GM12878 (cell line): Measurements from ENCODE around the gene MPST. TPM values are rescaled to one million over a fixed set of nuclear protein-coding genes. Genes with fewer than 3 reads are reported as not detected.

Experiments used
- ATAC-seq: fragments of 200-7000 bp; cut with Tn5 transposase; 3 replicates; pipeline ENCODE4 v1.9.1; 2020; ENCODE audit warnings: mild to moderate bottlenecking, moderate library complexity
- BruUV-seq: library from RNA; stranded (reverse); fragments of 400-500 nt; replicated peaks from 2 replicates; lab custom pipeline; 2021; lab: Mats Ljungman, UMichigan
- CTCF ChIA-PET: fragments of 300-600 bp; sonication (Branson Sonifier 250); formaldehyde crosslinking; extraction: SDS; loops from one replicate; lab custom pipeline; 2021; ENCODE audit warnings: inconsistent platforms; lab: Yijun Ruan, JAX
- POLR2A ChIA-PET: fragments of 350-600 bp; formaldehyde crosslinking; extraction: SDS; loops from one replicate; lab custom pipeline; 2021; ENCODE audit warnings: inconsistent platforms; lab: Charles Lee
- RAD21 ChIA-PET: fragments of 300-600 bp; sonication (Branson Sonifier 250); formaldehyde crosslinking; loops from one replicate; lab custom pipeline; 2023; ENCODE audit warnings: antibody characterized with exemption; ENCODE audit not compliant: unreplicated experiment; lab: Charles Lee
- SMC1A ChIA-PET: fragments of 300-600 bp; sonication (Branson Sonifier 250); formaldehyde crosslinking; loops from one replicate; lab custom pipeline; 2023; ENCODE audit not compliant: unreplicated experiment, uncharacterized antibody; lab: Charles Lee
- DNase-seq: peaks from one replicate; pipeline ENCODE4 v3.0.0-alpha.2; 2011; ENCODE audit warnings: low read depth, low spot score
- FAIRE-seq: peaks from 3 replicates; lab custom pipeline; 2011; peaks lifted over from hg19 to GRCh38; lab: Jason Lieb, UNC
- H2AFZ ChIP-seq: 2 replicates; pipeline ENCODE4 v1.6.0; 2011; ENCODE audit warnings: low read depth, low read length, control low read depth; ENCODE audit not compliant: control insufficient read depth
- H3K27ac ChIP-seq: 2 replicates; pipeline ENCODE4 v1.5.1; 2011; ENCODE audit warnings: control low read depth; ENCODE audit not compliant: control insufficient read depth, insufficient read depth
- H3K27me3 ChIP-seq, 2 experiments: replicated peaks in 1 of 2; 2 replicates each; pipeline versions ENCODE4 v1.6.0 to v1.6.1; 2011; ENCODE audit warnings: low read length in 1 of 2; ENCODE audit not compliant: control insufficient read depth in 2 of 2, insufficient read depth in 2 of 2
- H3K36me3 ChIP-seq, 2 experiments: 2 replicates each; pipeline ENCODE4 v1.5.1; 2011; ENCODE audit warnings: low read length in 1 of 2; ENCODE audit not compliant: control insufficient read depth in 2 of 2, insufficient read depth in 2 of 2
- H3K4me1 ChIP-seq: 2 replicates; pipeline ENCODE4 v1.6.1; 2011; ENCODE audit warnings: mild to moderate bottlenecking, low read length, moderate library complexity, mixed read lengths; ENCODE audit not compliant: control insufficient read depth, insufficient read depth
- H3K4me2 ChIP-seq: 2 replicates; pipeline ENCODE4 v1.6.0; 2011; ENCODE audit warnings: control low read depth; ENCODE audit not compliant: control insufficient read depth, insufficient read depth
- H3K4me3 ChIP-seq: fragments of 200-600 bp; sonication (generic); 2 replicates; pipeline ENCODE4 v1.5.1; 2016
- H3K79me2 ChIP-seq: 2 replicates; pipeline ENCODE4 v1.6.0; 2011; ENCODE audit warnings: low read length; ENCODE audit not compliant: control insufficient read depth, insufficient read depth
- H3K9ac ChIP-seq: 2 replicates; pipeline ENCODE4 v1.8.0; 2011; ENCODE audit warnings: low read length, control low read depth, mixed read lengths; ENCODE audit not compliant: control insufficient read depth, insufficient read depth
- H3K9me3 ChIP-seq: replicated peaks from 3 replicates; pipeline ENCODE4 v1.5.1; 2011; ENCODE audit warnings: mild to moderate bottlenecking, low read length; ENCODE audit not compliant: control insufficient read depth, insufficient read depth
- H4K20me1 ChIP-seq: 2 replicates; pipeline ENCODE4 v1.6.0; 2011; ENCODE audit not compliant: control insufficient read depth, insufficient read depth
- GABPA ChIP-seq: IDR thresholded peaks from 2 replicates; pipeline ENCODE4 v1.6.1; 2014; ENCODE audit warnings: antibody characterized with exemption, low read depth, mild to moderate bottlenecking, inconsistent platforms
- HDAC2 ChIP-seq: fragments of 200-600 bp; sonication (generic); IDR thresholded peaks from 2 replicates; pipeline ENCODE4 v1.6.1; 2017
- KLF5 ChIP-seq: fragments of 450-650 bp; IDR thresholded peaks from 2 replicates; pipeline ENCODE4 v1.6.1; 2014; ENCODE audit warnings: mild to moderate bottlenecking; ENCODE audit not compliant: partially characterized antibody
- NFYB ChIP-seq: IDR thresholded peaks from 2 replicates; pipeline ENCODE4 v1.6.1; 2011; ENCODE audit warnings: low read depth, mild to moderate bottlenecking, low read length, improper control_type of control experiment, moderate library complexity; ENCODE audit not compliant: insufficient read depth
- PAX8 ChIP-seq: fragments of 450-650 bp; IDR thresholded peaks from 2 replicates; pipeline ENCODE4 v1.6.1; 2017; ENCODE audit warnings: mild to moderate bottlenecking, moderate library complexity
- RAD21 ChIP-seq: IDR thresholded peaks from 2 replicates; pipeline ENCODE4 v1.6.1; 2011; ENCODE audit warnings: mild to moderate bottlenecking, low read depth, low read length, moderate library complexity; ENCODE audit not compliant: insufficient read depth
- STAT3 ChIP-seq: IDR thresholded peaks from 2 replicates; pipeline ENCODE4 v1.6.1; 2011; ENCODE audit warnings: low read depth, low read length, improper control_type of control experiment
- TAF1 ChIP-seq: IDR thresholded peaks from 2 replicates; pipeline ENCODE4 v1.6.1; 2011; ENCODE audit warnings: mild to moderate bottlenecking, low read depth, low read length, borderline replicate concordance
- TCF7 ChIP-seq: IDR thresholded peaks from 2 replicates; pipeline ENCODE4 v1.6.1; 2014; ENCODE audit warnings: antibody characterized with exemption, borderline replicate concordance
- ZNF217 ChIP-seq: fragments of 450-650 bp; IDR thresholded peaks from 2 replicates; pipeline ENCODE4 v1.6.1; 2017; ENCODE audit warnings: antibody characterized with exemption, mild to moderate bottlenecking
- WGBS: methylation state at CpG from one replicate; pipeline ENCODE4 v1.1.6; 2016; ENCODE audit warnings: low lambda C conversion rate; ENCODE audit not compliant: insufficient replicate concordance, insufficient coverage; ENCODE audit errors: missing lambda C conversion rate; 5-methylcytosine and 5-hydroxymethylcytosine counted together
- in situ Hi-C: fragments of 300-500 bp; cut with MboI; formaldehyde crosslinking; loops from 9 replicates; pipeline ENCODE4 v1.14.3; 2018; ENCODE audit warnings: mixed read lengths
- intact Hi-C: fragments of 100-400 bp; cut with micrococcal nuclease; formaldehyde crosslinking; loops from one replicate; pipeline ENCODE4 v1.14.2; 2022; ENCODE audit not compliant: unreplicated experiment
- polyA plus RNA-seq, 11 experiments: library from polyadenylated mRNA; depleted of rRNA in 4 of 11; unstranded in 6 of 11; stranded (reverse) in 5 of 11; fragments of >200 nt; fragmentation: Nextera tagmentation in 4 of 11; fragmentation: Illumina TruSeq in 1 of 11; extraction: Ambion mirVana in 4 of 11; extraction: Trizol in 1 of 11; gene quantifications; 1 replicate in 1 of 11; 2 replicates in 10 of 11; pipeline versions ENCODE4 v1.2.1 to v1.2.3, GENCODE V29; 2011 to 2016; ENCODE audit warnings: inconsistent platforms in 2 of 11, missing spikeins in 2 of 11, low read depth in 1 of 11
- total RNA-seq, 4 experiments: library from RNA; depleted of rRNA in 3 of 4; stranded (reverse); fragments of >200 nt in 3 of 4; fragmentation: Illumina TruSeq in 1 of 4; extraction: Trizol in 1 of 4; gene quantifications; 2 replicates each; pipeline versions ENCODE4 v1.2.1 to v1.2.3, GENCODE V29; 2013 to 2021
- TF ChIP-seq, protein P1 (sequence below): IDR thresholded peaks from 2 replicates; pipeline ENCODE4 v1.6.1; 2011; ENCODE audit warnings: low read depth, low read length, improper control_type of control experiment, borderline replicate concordance
- TF ChIP-seq, protein P2 (sequence below): fragments of 450-650 bp; IDR thresholded peaks from 2 replicates; pipeline ENCODE4 v1.6.1; 2017; ENCODE audit warnings: mild to moderate bottlenecking, moderate library complexity

MPST gene
- total and polyA plus RNA-seq, 10 of the 15 experiments (the other 5 are each of a cell fraction or from before 2014, with no cell fraction given) = 0.95 to 88.7 (median 38.5) TPM

DNA sequence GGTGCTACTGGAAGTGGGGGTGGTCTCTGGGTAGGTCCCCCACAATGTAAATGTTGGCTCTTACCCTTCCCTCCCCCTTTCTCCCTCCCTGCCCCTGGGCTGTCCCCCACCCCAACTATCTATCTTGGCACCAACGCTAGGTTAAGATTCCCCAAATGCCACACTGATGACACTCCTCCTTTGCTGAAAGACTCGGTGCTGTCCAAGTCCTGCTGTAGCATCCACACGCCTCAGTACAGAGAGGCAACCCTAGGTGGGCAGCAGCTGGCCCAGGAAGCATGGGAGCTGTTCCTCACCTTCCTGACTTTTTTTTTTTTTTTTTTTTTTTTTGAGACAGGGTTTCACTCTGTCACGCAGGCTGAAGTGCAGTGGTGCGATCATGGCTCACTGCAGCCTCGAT, 28.6 kb downstream of the MPST start (continued):
- TF ChIP-seq, protein P1, sequence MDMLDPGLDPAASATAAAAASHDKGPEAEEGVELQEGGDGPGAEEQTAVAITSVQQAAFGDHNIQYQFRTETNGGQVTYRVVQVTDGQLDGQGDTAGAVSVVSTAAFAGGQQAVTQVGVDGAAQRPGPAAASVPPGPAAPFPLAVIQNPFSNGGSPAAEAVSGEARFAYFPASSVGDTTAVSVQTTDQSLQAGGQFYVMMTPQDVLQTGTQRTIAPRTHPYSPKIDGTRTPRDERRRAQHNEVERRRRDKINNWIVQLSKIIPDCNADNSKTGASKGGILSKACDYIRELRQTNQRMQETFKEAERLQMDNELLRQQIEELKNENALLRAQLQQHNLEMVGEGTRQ = no peak
- TF ChIP-seq KLF5 (no peak), ZNF217 (no peak), TCF7 (no peak)

DNA sequence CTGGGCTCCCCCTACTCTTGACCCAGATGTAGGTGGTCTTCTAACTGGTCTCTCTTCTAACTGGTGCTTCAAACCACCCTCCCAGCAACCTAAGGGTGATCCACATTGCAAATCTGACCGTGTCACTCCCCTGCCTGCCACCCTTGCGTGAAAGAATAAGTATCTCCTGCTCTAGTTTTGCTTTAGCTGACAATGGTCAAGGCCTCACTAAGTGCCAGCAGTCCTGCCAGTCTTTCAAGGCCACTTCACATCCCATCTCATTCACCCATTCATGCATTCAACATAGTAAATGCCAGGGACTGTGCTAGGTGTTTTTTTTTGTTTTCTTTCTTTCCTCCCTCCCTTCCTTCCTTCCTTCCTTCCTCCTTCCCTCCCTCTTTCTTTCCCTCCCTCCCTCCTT, 29.7 kb downstream of the MPST start:
- ChIA-PET CTCF (no interaction called here), POLR2A (interaction anchor here (0.7 kb wide), 1 partner anchor 115 kb away, joined by 5 read pairs; no protein-coding TSS in a partner anchor), RAD21 (no interaction called here), SMC1A (no interaction called here)
- 55% methylated on average over 2 of the region's 2 CpGs for WGBS
- no peaks in the 10 kb centered on the region for H3K36me3 ChIP-seq
- FAIRE-seq (no peak), ATAC-seq (no peak), DNase-seq (no peak)
- H3K79me2 ChIP-seq = no peaks in the 10 kb centered on the region
- intact Hi-C loops = loop anchor here (10.0 kb wide), 1 partner anchor 194 kb away; no protein-coding TSS in a partner anchor
- no peaks in the 10 kb centered on the region for H3K27me3 ChIP-seq
- no peaks in the 10 kb centered on the region for H3K9me3 ChIP-seq
- BruUV-seq = no TSS peak
- H3K4me2 ChIP-seq = no peak overlapping the region
- no peak overlapping the region for H3K4me3 ChIP-seq
- H3K27ac ChIP-seq = no peak overlapping the region
- peaks cover 10% of the 10 kb centered on the region for H3K4me1 ChIP-seq
- no peak overlapping the region for H3K9ac ChIP-seq
- H4K20me1 ChIP-seq = no peaks in the 10 kb centered on the region
- in situ Hi-C loops = no loop called here
- TF ChIP-seq STAT3 = no peak
- no peak for TF ChIP-seq PAX8
- TF ChIP-seq NFYB = no peak
- TF ChIP-seq GABPA = no peak
- TF ChIP-seq TAF1 = no peak
- TF ChIP-seq HDAC2 = no peak
- no peak for TF ChIP-seq RAD21
- TF ChIP-seq, protein P2, sequence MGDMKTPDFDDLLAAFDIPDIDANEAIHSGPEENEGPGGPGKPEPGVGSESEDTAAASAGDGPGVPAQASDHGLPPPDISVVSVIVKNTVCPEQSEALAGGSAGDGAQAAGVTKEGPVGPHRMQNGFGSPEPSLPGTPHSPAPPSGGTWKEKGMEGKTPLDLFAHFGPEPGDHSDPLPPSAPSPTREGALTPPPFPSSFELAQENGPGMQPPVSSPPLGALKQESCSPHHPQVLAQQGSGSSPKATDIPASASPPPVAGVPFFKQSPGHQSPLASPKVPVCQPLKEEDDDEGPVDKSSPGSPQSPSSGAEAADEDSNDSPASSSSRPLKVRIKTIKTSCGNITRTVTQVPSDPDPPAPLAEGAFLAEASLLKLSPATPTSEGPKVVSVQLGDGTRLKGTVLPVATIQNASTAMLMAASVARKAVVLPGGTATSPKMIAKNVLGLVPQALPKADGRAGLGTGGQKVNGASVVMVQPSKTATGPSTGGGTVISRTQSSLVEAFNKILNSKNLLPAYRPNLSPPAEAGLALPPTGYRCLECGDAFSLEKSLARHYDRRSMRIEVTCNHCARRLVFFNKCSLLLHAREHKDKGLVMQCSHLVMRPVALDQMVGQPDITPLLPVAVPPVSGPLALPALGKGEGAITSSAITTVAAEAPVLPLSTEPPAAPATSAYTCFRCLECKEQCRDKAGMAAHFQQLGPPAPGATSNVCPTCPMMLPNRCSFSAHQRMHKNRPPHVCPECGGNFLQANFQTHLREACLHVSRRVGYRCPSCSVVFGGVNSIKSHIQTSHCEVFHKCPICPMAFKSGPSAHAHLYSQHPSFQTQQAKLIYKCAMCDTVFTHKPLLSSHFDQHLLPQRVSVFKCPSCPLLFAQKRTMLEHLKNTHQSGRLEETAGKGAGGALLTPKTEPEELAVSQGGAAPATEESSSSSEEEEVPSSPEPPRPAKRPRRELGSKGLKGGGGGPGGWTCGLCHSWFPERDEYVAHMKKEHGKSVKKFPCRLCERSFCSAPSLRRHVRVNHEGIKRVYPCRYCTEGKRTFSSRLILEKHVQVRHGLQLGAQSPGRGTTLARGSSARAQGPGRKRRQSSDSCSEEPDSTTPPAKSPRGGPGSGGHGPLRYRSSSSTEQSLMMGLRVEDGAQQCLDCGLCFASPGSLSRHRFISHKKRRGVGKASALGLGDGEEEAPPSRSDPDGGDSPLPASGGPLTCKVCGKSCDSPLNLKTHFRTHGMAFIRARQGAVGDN = no peak
- no peak overlapping the region for H2AFZ ChIP-seq
